ENCODE data around the gene GZMB.

DNA sequence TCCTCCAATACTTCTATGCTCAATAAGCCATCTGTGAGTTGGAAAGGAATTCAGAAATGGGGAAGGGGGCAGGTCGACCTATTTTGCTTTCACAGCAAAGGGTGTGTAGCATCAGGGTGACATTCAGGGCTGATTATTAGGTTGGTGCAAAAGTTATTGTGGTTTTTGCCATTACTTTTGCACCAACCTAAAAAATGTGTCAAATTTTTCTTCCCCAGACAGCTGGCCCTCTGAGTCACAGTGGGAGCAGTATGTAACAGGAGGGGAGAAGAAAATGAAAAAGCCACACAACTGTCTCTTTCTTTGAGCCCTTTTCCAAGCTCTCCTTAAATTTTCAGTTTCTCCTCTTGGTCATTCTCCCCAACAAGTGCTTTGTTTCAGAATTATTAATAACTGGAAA, 47.1 kb upstream of the GZMB start:
- no peak for TF ChIP-seq CTCF (IDR thresholded peaks at IDR 0.05 in 8 of 11, conservative IDR thresholded peaks at IDR 0.05 in 3 of 11)
- TF ChIP-seq POLR2A (IDR thresholded peaks at IDR 0.05), result no peak

Measured in spleen (tissue), 7 donors.